T47D (cell line): ENCODE results near the gene FAF1.
A peak's percentile ranks its signal among the peaks of the same experiment; 100 is the strongest.

Experiments used
- DNase-seq, 2 experiments: peaks; one replicate each; pipeline versions ENCODE4 v3.0.0 to v3.0.0-alpha.2; 2011 to 2012; ENCODE audit warnings: low read depth in 1 of 2, low spot score in 1 of 2
- JUND ChIP-seq: IDR thresholded peaks from 2 replicates; pipeline ENCODE4 v1.6.1; 2012; ENCODE audit warnings: low read depth
- in situ Hi-C: cut with HindIII; loops from 2 replicates; pipeline ENCODE4 v1.10.0; 2016; ENCODE audit warnings: low sequenced_read_pairs, low pct_unique_long_range_greater_than_20kb

The FAF1 gene

DNA sequence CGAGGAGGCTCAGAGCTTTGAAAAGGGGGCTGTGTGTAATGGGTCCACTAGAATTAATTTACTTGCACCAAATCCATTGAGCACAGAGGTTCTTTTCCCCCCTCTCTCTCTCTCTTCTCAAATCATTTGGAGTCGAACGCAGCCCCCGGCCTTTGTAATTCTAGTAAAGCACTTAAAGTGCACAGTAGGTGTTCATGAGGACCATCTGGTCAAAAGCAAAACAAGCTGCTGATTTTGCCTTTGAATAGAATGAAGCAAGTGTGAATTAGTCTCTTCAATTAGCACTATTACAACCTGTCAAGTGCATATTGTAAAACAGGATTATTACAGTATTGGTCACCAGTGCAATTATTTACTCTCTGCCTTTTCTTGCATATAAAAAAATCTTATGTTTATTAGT, 259.9 kb downstream of the FAF1 start:
- in situ Hi-C loops: no loop called here
- TF ChIP-seq JUND: no peak
- no peak for DNase-seq

DNA sequence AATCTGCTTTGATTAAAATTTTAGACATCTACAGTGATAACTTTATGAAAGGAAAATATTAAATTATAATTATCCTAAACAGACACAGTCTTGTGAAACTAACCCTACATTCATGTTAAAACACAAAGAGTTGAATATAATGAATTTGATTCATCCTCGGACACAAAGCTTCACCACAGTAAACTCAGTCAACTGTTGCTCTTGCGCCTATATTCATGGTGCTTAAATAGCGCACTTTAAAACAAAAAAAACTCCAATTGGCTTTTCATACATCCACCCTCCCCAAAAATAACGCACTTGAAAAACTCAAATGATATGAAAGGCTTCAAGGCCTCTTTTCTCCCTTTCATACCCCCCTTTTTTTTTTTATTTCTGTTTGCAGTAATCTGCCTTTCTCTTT, 260.3 kb downstream of the FAF1 start:
- in situ Hi-C loops: no loop called here
- no peak for TF ChIP-seq JUND

DNA sequence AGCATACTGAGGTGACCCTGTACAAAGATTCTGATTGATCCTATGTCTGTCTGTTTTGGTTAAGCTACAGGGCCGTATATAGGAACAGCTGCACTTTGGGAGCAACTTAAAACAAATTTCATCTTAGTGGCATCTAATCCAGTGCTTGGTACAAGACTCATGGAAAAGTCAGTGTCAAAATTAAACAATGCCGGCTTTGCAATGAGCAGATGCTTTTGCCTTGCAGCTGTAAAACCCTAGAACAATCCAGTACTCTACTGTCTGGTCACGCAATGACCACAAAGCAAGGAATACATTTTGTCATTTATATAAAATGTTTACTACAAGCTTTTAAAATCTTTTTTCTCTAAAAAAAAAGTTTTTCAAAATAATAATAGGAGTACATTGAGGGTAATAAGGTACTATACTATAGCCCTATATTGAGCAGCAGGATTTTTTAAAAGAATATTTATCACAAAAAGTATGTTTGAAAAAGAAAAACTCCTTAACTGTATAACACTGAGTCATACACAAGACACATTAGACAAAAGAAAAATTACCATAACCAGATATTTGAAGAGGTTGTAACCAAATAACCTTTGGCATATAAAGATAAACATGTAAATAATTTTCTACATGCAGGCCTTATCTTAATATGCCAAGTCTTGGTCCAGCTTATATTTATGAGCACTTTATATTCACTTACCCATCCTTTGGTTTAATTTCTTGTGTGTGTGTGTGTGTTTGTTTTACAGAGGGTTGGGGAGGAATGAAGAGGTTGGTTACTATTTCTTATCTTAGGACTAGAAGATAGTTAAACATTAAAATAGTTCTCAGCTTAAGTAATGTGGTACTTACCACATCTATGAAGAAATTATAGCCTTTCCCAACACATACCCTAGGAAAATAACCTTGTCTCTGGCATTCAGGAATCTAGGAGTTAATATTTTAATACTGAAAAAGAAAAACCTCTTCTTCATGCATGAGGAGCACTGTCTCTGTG, 262.3 kb downstream of the FAF1 start:
- no peak for TF ChIP-seq JUND
- no peak for DNase-seq
- in situ Hi-C loops: no loop called here

More for the DNA sequence above, 260.3 kb downstream of the FAF1 start:
- DNase-seq: no peak

DNA sequence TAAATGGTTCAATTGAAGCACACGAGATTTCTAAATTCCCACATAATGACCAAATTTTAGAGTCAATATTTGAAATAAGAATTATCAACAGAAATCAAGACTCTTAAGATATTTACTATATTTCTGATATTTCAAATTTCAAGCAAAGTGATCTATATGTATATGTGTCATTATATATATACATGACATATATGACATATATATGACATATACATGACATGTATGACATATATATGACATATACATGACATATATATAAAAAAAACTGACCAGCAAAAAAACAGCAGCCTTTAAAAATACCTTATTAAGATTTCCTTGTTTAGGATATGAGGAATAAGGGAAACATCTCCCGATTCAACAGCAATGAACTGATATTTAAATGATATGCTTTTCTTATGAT, 266.2 kb downstream of the FAF1 start:
- in situ Hi-C loops: no loop called here
- no peak for TF ChIP-seq JUND
- DNase-seq: no peak

DNA sequence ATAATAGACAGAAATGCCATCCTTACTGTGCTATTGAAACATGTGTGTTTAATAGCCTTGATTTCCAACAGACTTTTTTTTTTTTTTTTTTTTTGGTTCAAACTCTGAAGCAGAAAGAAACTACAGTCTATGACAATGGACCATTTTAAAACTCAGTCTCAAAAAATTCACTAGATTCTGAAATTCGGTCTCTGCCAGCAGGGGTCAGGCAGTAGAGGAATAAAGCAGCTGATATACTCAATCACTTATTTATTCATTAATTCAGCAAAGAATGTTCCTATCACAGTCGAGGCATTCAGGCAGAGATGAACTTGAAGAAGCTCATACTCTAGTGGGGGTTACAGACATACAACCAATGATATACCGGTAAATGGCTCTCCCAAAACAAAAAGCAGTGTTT, 275.9 kb downstream of the FAF1 start:
- TF ChIP-seq JUND: no peak
- in situ Hi-C loops: no loop called here
- no peak for DNase-seq

DNA sequence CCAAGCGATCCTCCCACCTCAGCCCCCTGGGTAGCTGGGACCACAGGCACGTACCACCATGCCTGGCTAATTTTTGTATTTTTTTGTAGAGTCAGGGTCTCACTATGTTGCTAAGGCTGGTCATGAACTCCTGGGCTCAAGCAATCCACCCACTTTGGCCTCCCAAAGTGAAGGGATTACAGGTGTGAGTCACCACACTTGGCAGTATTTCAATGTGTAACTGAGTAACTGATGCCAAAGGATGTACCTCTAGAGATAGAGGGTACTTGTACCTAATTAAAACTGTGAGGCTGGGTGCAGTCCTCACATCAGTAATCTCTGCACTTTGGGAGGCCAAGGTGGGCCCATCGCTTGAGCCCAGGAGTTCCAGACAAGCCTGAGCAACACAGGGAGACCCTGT, 278.1 kb downstream of the FAF1 start:
- no peak for DNase-seq
- no peak for TF ChIP-seq JUND
- in situ Hi-C loops: no loop called here

DNA sequence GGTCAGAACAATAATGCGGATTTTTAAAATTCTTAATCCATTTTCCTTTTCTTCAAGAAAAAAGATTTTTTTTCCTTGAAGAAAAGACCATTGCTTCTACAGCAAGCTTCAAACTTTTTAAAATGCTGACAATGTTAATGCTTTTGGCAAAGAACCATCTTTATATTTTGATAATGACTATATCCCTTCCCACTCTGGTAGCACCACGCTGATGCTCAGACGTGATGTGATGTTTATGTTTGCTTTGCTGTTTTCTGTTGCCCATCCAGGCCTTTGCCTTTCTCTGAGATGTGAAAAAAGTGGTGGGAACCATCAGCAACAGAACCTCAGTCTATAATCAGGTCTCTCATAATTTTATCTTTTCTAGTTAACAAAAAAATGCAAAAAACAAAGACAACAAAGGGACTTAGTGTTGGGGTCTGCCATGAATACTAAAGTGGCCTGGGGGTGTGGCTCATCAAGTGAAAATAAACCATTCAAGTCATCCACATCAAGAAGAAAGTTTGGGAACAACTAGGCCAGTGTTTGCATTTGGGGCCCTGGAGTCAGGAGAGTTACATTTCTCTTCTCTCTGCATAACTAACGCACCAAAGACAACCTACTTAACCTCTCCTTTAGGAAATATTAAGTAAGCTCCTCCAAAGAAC, 292.2 kb downstream of the FAF1 start:
- DNase-seq: no peak
- in situ Hi-C loops: no loop called here
- no peak for TF ChIP-seq JUND

DNA sequence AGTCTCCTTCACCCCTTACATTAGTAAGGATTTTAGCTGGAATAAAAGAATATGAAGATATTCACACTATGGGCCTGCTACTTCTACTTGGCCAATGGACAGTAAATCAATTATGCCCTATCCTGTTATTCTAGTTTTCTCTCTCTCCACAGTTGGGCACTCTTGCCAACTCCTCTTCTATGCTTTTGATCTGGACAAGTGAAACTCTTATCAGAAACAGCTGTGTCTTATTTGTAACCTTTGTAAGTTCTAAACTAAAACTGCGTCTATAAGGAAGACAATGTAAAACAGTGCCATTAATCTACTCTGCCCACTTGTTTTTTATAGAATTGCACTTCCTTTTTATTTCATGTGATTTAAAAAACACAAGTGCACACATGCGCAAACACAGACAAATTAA, 292.8 kb downstream of the FAF1 start:
- TF ChIP-seq JUND: no peak

DNA sequence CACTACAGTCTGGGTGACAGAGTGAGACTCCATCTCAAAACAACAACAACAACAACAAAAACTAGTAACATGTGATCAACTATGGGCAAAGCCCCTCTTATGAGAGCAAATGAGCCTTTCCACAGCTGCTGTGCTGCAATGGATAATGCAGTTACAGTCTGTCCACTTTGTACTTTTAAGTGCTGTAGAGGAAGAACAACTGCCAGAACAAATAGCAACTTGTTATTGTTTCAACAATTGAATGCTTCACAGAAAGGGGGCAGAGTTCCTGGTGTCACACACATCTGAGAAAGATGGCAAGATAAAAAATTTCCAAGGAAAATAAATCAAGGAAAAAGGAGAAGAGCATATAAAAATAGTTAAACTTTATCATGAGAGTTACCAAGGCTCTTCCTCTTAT, 293.2 kb downstream of the FAF1 start:
- no peak for TF ChIP-seq JUND
- in situ Hi-C loops: no loop called here
- DNase-seq: no peak

More for the DNA sequence above, 292.8 kb downstream of the FAF1 start:
- in situ Hi-C loops: no loop called here
- DNase-seq: peak in 1 of 2 experiments; percentile 19

DNA sequence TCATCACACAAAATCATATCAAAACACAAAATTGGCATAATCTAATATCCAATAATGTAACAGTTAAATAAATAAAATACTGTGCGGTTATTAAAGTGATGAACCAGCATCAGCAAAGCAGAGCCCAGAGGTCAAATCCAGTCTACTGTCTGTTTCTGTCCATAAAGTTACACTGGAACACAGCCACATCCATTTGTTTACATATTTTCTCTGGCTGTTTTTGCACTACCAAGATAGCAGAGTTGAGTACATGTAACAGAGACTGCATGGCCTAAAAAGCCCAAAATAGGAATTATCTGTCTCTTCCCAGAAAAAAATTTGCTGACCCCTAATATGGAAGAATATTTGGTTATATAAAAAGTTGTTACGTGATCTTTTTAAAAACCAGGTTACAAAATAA, 294.7 kb downstream of the FAF1 start:
- DNase-seq: no peak
- in situ Hi-C loops: no loop called here
- TF ChIP-seq JUND: no peak

DNA sequence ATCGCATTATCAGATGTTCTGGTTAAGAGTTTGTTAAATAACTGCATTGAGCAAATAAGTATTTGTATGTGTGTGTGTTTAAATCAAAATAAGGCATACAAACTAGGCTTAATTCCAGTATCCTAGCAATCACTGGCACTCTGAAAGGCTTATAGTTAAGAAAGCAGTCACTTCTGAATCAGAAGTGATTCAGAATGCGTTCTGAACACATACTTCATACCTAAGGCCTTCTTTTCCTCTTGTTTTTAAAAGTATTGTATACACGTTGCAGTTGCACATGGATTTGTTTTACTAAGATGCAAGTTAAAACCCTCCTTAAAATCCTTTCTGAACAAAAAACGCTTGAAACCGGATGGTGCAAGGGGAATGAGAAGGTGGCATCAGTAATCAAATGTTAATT, 298.4 kb downstream of the FAF1 start:
- in situ Hi-C loops: no loop called here
- TF ChIP-seq JUND: no peak
- DNase-seq: no peak

DNA sequence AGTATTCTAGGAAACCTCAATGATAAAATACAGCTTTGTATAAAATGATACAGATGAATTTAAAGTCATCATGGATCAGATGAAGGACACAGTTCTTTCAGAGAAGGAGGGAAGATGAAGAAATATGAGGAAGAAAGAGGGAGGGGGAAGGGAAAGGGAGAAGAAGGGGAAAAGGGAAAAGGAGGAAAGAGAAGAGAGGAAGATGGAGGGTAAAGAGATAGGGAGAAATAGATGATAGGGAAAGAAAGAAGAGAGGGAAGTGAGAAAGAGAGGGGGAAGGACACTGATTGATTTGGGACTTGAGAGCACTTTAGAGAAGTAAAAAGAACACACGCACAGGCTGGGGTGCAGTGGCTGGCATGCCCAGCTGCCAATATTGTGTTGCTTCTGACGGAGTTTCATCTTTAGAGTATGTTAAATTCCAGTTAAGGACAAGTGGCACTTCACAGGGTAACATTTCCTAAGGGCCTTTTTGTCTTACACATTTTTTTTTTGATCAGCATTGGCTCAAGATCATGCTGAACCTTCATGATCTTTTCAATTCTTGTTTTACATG, 300.9 kb downstream of the FAF1 start:
- no peak for DNase-seq
- in situ Hi-C loops: no loop called here
- no peak for TF ChIP-seq JUND

DNA sequence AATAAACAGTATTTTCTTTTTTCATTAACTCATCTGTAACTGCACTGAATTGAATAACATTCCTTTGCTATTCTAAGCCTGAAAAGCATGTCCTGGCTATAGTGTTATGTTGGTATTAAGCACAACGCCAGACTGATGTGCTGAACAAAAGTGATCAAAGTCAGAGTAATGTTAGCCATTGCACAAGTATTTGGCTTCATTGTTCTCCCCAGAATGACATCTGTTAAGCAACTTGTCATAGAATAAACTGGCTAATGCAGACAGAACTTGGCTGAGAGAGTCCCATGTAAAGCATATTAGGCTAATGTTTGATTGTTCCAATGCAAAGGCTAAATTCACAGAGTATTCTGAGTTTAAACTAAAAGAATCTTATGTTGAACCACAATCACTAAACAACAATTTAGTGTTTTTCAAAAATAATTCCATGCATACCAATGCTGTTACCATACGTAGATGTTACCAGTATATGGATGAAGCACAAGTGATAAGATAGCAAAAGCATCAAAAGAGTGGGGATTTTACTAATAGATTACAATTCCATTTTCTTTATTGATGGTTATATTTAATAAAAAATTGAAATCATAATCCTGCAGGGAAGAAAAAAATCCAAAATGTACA, 301.5 kb downstream of the FAF1 start:
- DNase-seq: no peak
- no peak for TF ChIP-seq JUND
- in situ Hi-C loops: no loop called here
